Stimulated activated CD4-positive, alpha-beta T cell treated with anti-CD3 and anti-CD28 coated beads, TNF-alpha, amount 100 ng/mL, for 24 hours (primary cell): Measurements from ENCODE around the gene ANO7.
"Not testable (repeated sequence)": the region's sequence is repeated elsewhere in the genome, so short reads cannot be mapped to it uniquely, and the experiment has no call there.

Source experiments
- DNase-seq, 3 experiments: peaks; one replicate each; pipeline ENCODE4 v3.0.0-alpha.2; 2020; ENCODE audit warnings: low read depth in 3 of 3

ANO7 gene

DNA sequence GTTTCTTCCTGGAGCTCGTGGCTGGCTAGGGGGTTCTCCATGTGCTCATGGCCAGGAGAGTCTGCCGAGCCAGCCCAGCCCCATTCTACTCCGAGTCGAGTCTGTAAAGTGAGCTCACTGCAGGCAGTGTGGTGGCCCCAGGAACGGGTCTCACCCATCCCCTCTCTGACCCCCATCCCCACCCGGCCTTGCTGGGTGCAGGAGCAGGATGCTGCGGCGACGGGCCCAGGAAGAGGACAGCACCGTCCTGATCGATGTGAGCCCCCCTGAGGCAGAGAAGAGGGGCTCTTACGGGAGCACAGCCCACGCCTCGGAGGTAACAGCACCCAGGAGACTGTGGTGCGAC, 1.4 kb downstream of the ANO7 start:
- no peak for DNase-seq

DNA sequence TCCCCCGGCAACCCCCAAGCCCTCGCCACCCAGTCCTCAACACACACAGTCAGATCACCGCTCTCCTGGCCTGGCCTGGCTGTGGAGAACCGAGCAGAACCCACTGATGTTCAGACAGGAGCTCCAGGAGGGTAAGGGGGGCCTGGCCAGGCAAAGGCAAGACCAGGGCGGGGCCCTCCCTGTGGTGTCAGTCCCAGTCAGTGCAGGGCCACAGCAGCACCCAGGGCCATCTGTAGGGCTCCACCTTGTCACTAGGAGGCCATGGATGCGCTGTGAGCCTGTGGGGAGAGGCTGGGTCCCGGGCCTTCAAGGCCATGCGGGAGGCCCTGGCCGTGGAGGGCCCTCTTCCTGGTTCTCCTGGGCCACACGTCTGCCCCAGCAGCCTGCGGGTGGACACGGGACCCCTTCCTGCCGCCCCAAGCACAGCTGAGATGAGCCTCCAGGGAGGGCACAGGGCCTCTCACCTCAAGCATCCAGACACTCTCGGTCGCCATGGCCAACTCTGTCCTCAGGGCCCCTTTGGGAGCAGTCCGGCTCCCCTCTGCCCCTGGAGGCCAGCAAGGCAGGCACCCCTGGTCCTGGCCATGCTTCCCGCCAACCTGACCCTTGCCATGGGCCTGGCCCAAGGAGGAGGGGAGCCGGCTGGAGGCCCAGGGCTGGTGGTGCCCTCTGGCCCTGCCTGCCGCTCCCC, 2.0 kb downstream of the ANO7 start:
- DNase-seq, result no peak

DNA sequence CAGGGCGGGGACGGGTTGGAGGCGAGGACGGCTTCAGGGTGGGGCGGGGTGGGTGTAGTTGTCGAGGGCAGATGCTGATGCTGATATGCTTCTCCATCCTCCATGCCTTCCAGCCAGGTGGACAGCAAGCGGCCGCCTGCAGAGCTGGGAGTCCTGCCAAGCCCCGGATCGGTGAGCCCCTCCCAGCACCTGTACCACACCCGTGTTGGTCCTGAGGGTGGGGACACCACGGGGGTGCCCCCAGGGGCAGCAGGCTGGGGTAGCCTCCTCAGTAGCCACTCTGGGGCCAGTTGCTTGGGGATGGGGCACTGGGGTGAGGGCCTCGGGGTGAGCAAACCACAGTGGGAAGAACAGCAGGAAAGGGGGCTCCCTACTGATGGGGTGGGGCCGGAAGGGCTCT, 2.6 kb downstream of the ANO7 start:
- no peak for DNase-seq

DNA sequence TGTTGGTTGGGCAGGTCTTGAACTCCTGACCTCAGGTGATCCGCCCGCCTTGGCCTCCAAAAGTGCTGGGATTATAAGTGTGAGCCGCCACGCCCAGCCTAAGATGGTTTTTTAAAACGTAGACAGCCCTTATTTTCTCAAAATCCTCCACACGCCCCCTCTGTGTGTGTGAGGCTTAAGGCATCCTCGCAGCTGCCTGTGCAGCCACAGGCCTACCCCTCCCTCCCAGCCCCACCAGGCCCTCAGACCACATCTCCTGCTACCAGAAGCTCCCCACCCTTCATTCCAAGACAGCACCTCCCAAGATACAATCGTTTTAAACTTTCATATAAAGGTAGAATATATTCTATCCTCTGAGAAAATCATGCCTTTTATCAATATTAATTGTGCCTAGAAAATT, 4.8 kb downstream of the ANO7 start:
- DNase-seq, result no peak

DNA sequence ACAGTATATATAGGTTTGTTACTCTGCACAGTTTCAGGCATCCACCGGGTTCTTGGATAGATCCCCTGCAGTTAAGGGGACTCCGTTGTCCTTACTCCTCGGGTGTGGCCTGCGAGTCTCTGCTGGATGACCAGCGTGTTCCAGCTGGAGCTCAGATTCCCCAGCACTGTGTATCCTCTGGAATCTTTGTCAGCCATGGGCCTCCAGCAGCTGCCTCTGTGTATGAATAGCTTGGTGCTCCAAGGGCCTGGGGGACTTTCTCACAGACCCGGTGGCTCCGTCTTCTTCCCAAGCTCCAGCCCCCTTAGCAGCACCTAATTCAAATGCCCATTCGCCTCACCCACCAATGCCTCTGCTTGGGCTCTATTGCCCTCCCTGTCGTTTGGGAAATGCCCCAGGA, 6.3 kb downstream of the ANO7 start:
- no peak for DNase-seq

GRCh38 chr2:241195506-241196130, 7.1 kb downstream of the ANO7 start:
- no peak for DNase-seq

GRCh38 chr2:241197246-241197645, 8.8 kb downstream of the ANO7 start:
- DNase-seq, result not testable (repeated sequence)

GRCh38 chr2:241197947-241198346, 9.5 kb downstream of the ANO7 start:
- no peak for DNase-seq

- DNase-seq, result no peak
Measured at GRCh38 chr2:241198381-241199279, 10.2 kb downstream of the ANO7 start.

GRCh38 chr2:241199286-241199685, 10.8 kb downstream of the ANO7 start:
- no peak for DNase-seq

- no peak for DNase-seq
Measured at GRCh38 chr2:241199897-241200821, 11.7 kb downstream of the ANO7 start.

DNA sequence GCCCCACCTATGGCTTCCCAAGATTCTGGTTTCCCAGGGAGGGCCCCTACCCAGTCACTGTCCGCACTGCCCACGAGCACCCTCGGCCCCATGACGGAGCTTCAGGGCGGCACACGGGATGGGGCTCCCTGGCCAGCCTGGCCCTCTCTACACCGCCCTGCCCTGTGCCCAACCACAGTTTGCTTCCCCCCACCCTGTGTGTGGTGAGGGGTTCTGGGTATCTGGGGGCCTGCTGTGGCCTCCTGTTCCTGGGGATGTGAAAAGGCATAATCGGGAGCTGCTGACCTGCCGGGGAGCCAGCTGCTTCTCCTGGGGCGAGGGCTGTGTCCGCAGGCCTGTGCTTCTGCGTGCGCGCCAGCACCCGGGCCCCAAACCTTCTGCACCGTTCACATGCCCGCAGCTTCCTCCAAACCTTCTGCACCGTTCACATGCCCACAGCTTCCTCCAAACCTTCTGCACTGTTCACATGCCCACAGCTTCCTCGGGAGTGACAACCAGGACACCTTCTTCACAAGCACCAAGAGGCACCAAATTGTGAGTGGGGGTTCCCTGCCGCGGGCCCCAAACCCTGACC, 12.4 kb downstream of the ANO7 start:
- no peak for DNase-seq

- DNase-seq, result no peak
Measured at GRCh38 chr2:241201445-241202267, 13.2 kb downstream of the ANO7 start.

- DNase-seq, result no peak
Measured at GRCh38 chr2:241202268-241202585, 13.8 kb downstream of the ANO7 start.

DNA sequence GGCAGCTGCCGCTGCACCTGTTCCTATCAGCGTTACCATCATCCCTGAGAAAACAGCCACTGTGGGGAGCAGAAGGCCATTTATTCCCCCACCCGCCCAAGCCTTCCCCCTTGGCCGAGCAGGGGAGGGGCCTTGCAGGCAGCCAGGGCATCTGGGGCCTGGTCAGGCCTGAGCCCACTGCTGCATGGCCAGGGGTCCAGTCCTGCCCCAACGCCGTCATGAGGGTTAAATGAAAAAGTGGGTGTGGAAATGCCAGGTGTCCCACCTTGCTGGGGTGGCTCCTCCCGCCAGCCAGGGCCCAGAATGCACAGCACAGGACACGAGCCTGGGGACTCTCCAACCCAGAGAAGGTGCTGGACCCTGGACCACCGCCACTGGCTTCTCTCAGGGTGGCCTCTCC, 14.2 kb downstream of the ANO7 start:
- DNase-seq, result no peak

DNA sequence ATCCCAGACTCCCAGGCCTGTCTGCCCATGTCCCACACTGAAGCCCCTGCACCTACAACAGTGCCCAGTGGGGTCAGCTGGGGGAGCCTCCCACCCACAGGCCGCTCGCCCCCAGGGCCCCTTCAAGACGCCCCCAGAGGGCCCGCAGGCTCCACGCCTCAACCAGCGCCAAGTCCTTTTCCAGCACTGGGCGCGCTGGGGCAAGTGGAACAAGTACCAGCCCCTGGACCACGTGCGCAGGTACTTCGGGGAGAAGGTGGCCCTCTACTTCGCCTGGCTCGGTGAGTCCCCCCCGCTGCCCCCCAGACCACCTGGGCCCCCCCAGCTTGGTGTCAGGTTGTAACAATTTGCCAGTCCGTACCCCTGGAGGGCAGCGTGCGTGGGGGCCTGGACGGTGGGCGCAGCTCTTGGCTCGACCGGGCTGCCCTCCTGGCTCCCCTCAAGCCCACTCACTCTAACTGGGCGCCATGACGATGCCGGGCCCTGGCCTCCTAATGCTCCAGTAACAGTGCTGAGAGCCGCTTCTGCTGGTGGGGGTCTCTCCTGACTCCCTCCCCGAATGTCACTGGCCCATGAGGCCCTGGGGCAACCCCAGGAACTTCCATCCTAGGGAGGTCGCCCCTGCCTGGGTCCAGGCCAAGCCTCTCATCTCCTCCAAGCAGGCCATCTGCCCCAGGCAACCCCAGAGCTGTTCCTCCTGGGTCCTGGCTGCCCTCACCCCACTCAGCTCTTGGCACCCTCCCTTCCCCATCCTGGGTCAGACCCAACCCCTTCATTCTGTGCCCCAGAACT, 14.9 kb downstream of the ANO7 start:
- no peak for DNase-seq

DNA sequence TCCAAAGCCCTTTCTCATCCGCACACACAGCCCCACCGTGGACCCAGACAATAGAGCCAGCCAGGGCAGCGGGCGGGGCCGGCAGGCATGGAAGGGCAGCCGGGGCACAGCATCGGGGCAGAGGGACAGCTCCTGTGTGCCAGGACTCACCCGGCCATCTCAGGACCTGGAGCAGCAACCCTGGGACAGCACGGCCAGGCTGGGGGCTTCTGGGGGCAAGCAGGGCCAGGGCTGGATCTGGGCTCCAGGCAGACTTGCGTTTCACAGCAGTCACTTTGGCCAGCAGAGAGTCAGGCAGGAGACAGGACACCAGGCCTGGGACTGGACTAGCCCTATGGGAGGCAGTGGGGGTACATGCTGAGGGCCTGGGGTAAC, 15.5 kb downstream of the ANO7 start:
- DNase-seq, result no peak

GRCh38 chr2:241204490-241204889, 16.0 kb downstream of the ANO7 start:
- DNase-seq, result no peak

DNA sequence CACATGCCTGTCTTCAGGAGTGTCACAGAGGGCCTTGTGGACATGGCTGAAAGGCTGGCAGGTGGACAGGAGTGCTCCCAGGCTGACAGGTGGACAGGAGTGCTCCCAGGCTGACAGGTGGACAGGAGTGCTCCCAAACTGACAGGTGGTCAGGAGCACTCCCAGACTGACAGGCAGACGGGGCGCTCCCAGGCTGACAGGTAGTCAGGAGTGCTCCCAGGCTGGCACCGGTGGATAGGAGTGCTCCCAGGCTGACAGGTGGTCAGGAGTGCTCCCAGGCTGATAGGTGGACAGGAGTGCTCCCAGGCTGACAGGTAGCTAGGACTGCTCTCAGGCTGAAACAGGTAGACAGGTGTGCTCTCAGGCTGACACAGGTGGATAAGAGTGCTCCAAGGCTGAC, 16.6 kb downstream of the ANO7 start:
- no peak for DNase-seq

GRCh38 chr2:241207151-241207550, 18.7 kb downstream of the ANO7 start:
- no peak for DNase-seq
